GM12878 (cell line): ENCODE results near the gene RUFY4. TPM values are rescaled to one million over a fixed set of nuclear protein-coding genes. Genes with fewer than 3 reads are reported as not detected.

Experiments used
- ATAC-seq: fragments of 200-7000 bp; cut with Tn5 transposase; 3 replicates; pipeline ENCODE4 v1.9.1; 2020; ENCODE audit warnings: mild to moderate bottlenecking, moderate library complexity
- BruUV-seq: library from RNA; stranded (reverse); fragments of 400-500 nt; replicated peaks from 2 replicates; lab custom pipeline; 2021; lab: Mats Ljungman, UMichigan
- CTCF ChIA-PET: fragments of 300-600 bp; sonication (Branson Sonifier 250); formaldehyde crosslinking; extraction: SDS; loops from one replicate; lab custom pipeline; 2021; ENCODE audit warnings: inconsistent platforms; lab: Yijun Ruan, JAX
- POLR2A ChIA-PET: fragments of 350-600 bp; formaldehyde crosslinking; extraction: SDS; loops from one replicate; lab custom pipeline; 2021; ENCODE audit warnings: inconsistent platforms; lab: Charles Lee
- RAD21 ChIA-PET: fragments of 300-600 bp; sonication (Branson Sonifier 250); formaldehyde crosslinking; loops from one replicate; lab custom pipeline; 2023; ENCODE audit warnings: antibody characterized with exemption; ENCODE audit not compliant: unreplicated experiment; lab: Charles Lee
- SMC1A ChIA-PET: fragments of 300-600 bp; sonication (Branson Sonifier 250); formaldehyde crosslinking; loops from one replicate; lab custom pipeline; 2023; ENCODE audit not compliant: unreplicated experiment, uncharacterized antibody; lab: Charles Lee
- DNase-seq: peaks from one replicate; pipeline ENCODE4 v3.0.0-alpha.2; 2011; ENCODE audit warnings: low read depth, low spot score
- FAIRE-seq: peaks from 3 replicates; lab custom pipeline; 2011; peaks lifted over from hg19 to GRCh38; lab: Jason Lieb, UNC
- H2AFZ ChIP-seq: 2 replicates; pipeline ENCODE4 v1.6.0; 2011; ENCODE audit warnings: low read depth, low read length, control low read depth; ENCODE audit not compliant: control insufficient read depth
- H3K27ac ChIP-seq: 2 replicates; pipeline ENCODE4 v1.5.1; 2011; ENCODE audit warnings: control low read depth; ENCODE audit not compliant: control insufficient read depth, insufficient read depth
- H3K27me3 ChIP-seq, 2 experiments: replicated peaks in 1 of 2; 2 replicates each; pipeline versions ENCODE4 v1.6.0 to v1.6.1; 2011; ENCODE audit warnings: low read length in 1 of 2; ENCODE audit not compliant: control insufficient read depth in 2 of 2, insufficient read depth in 2 of 2
- H3K36me3 ChIP-seq, 2 experiments: 2 replicates each; pipeline ENCODE4 v1.5.1; 2011; ENCODE audit warnings: low read length in 1 of 2; ENCODE audit not compliant: control insufficient read depth in 2 of 2, insufficient read depth in 2 of 2
- H3K4me1 ChIP-seq: 2 replicates; pipeline ENCODE4 v1.6.1; 2011; ENCODE audit warnings: mild to moderate bottlenecking, low read length, moderate library complexity, mixed read lengths; ENCODE audit not compliant: control insufficient read depth, insufficient read depth
- H3K4me2 ChIP-seq: 2 replicates; pipeline ENCODE4 v1.6.0; 2011; ENCODE audit warnings: control low read depth; ENCODE audit not compliant: control insufficient read depth, insufficient read depth
- H3K4me3 ChIP-seq: fragments of 200-600 bp; sonication (generic); 2 replicates; pipeline ENCODE4 v1.5.1; 2016
- H3K79me2 ChIP-seq: 2 replicates; pipeline ENCODE4 v1.6.0; 2011; ENCODE audit warnings: low read length; ENCODE audit not compliant: control insufficient read depth, insufficient read depth
- H3K9ac ChIP-seq: 2 replicates; pipeline ENCODE4 v1.8.0; 2011; ENCODE audit warnings: low read length, control low read depth, mixed read lengths; ENCODE audit not compliant: control insufficient read depth, insufficient read depth
- H3K9me3 ChIP-seq: replicated peaks from 3 replicates; pipeline ENCODE4 v1.5.1; 2011; ENCODE audit warnings: mild to moderate bottlenecking, low read length; ENCODE audit not compliant: control insufficient read depth, insufficient read depth
- H4K20me1 ChIP-seq: 2 replicates; pipeline ENCODE4 v1.6.0; 2011; ENCODE audit not compliant: control insufficient read depth, insufficient read depth
- BMI1 ChIP-seq: fragments of 450-650 bp; IDR thresholded peaks from 2 replicates; pipeline ENCODE4 v1.6.1; 2016; ENCODE audit warnings: mild to moderate bottlenecking, moderate library complexity, borderline replicate concordance
- EED ChIP-seq: sonication (generic); IDR thresholded peaks from 2 replicates; pipeline ENCODE4 v1.6.1; 2016; ENCODE audit warnings: antibody characterized with exemption, low read depth
- EP300 ChIP-seq, 2 experiments: fragments of 150-350 bp in 1 of 2; IDR thresholded peaks; 2 replicates each; pipeline ENCODE4 v1.6.1; 2011 to 2012; ENCODE audit warnings: low read depth in 2 of 2, low read length in 2 of 2, borderline replicate concordance in 1 of 2, improper control_type of control experiment in 1 of 2, inconsistent platforms in 1 of 2; ENCODE audit not compliant: control insufficient read depth in 1 of 2
- HCFC1 ChIP-seq: fragments of 150-350 bp; IDR thresholded peaks from 2 replicates; pipeline ENCODE4 v1.6.1; 2014; ENCODE audit warnings: low read length
- HDAC6 ChIP-seq: fragments of 200-600 bp; sonication (generic); IDR thresholded peaks from one replicate; pipeline ENCODE4 v1.8.0; 2017; ENCODE audit warnings: antibody characterized with exemption; ENCODE audit not compliant: unreplicated experiment
- HDGF ChIP-seq: fragments of 450-650 bp; IDR thresholded peaks from 2 replicates; pipeline ENCODE4 v1.6.1; 2016; ENCODE audit warnings: antibody characterized with exemption
- IKZF2 ChIP-seq, 2 experiments: fragments of 450-650 bp; IDR thresholded peaks; 2 replicates each; pipeline ENCODE4 v1.6.1; 2017; ENCODE audit warnings: mild to moderate bottlenecking in 2 of 2, moderate library complexity in 2 of 2
- KAT2A ChIP-seq: conservative IDR thresholded peaks from 2 replicates; pipeline ENCODE4 v1.6.1; 2011; ENCODE audit warnings: low read depth, low read length; ENCODE audit not compliant: control insufficient read depth
- LARP7 ChIP-seq: fragments of 450-650 bp; IDR thresholded peaks from 2 replicates; pipeline ENCODE4 v1.6.1; 2017; ENCODE audit warnings: mild to moderate bottlenecking
- MXI1 ChIP-seq: fragments of 150-350 bp; IDR thresholded peaks from 2 replicates; pipeline ENCODE4 v1.6.1; 2011; ENCODE audit warnings: low read depth, mild to moderate bottlenecking, inconsistent platforms, low read length, improper control_type of control experiment
- NBN ChIP-seq: fragments of 450-650 bp; IDR thresholded peaks from 2 replicates; pipeline ENCODE4 v1.6.1; 2016
- NFXL1 ChIP-seq: fragments of 450-650 bp; IDR thresholded peaks from 2 replicates; pipeline ENCODE4 v1.6.1; 2017; ENCODE audit warnings: antibody characterized with exemption, mild to moderate bottlenecking, borderline replicate concordance
- SIN3A ChIP-seq: IDR thresholded peaks from 2 replicates; pipeline ENCODE4 v1.6.1; 2012; ENCODE audit warnings: low read depth, low read length, improper control_type of control experiment
- YY1 ChIP-seq: IDR thresholded peaks from 2 replicates; pipeline ENCODE4 v1.6.1; 2011; ENCODE audit warnings: low read depth, mild to moderate bottlenecking, low read length
- WGBS: methylation state at CpG from one replicate; pipeline ENCODE4 v1.1.6; 2016; ENCODE audit warnings: low lambda C conversion rate; ENCODE audit not compliant: insufficient replicate concordance, insufficient coverage; ENCODE audit errors: missing lambda C conversion rate; 5-methylcytosine and 5-hydroxymethylcytosine counted together
- in situ Hi-C: fragments of 300-500 bp; cut with MboI; formaldehyde crosslinking; loops from 9 replicates; pipeline ENCODE4 v1.14.3; 2018; ENCODE audit warnings: mixed read lengths
- intact Hi-C: fragments of 100-400 bp; cut with micrococcal nuclease; formaldehyde crosslinking; loops from one replicate; pipeline ENCODE4 v1.14.2; 2022; ENCODE audit not compliant: unreplicated experiment
- polyA plus RNA-seq, 11 experiments: library from polyadenylated mRNA; depleted of rRNA in 4 of 11; unstranded in 6 of 11; stranded (reverse) in 5 of 11; fragments of >200 nt; fragmentation: Nextera tagmentation in 4 of 11; fragmentation: Illumina TruSeq in 1 of 11; extraction: Ambion mirVana in 4 of 11; extraction: Trizol in 1 of 11; gene quantifications; 1 replicate in 1 of 11; 2 replicates in 10 of 11; pipeline versions ENCODE4 v1.2.1 to v1.2.3, GENCODE V29; 2011 to 2016; ENCODE audit warnings: inconsistent platforms in 2 of 11, missing spikeins in 2 of 11, low read depth in 1 of 11
- total RNA-seq, 4 experiments: library from RNA; depleted of rRNA in 3 of 4; stranded (reverse); fragments of >200 nt in 3 of 4; fragmentation: Illumina TruSeq in 1 of 4; extraction: Trizol in 1 of 4; gene quantifications; 2 replicates each; pipeline versions ENCODE4 v1.2.1 to v1.2.3, GENCODE V29; 2013 to 2021
- TF ChIP-seq, protein P1 (sequence below): fragments of 450-650 bp; formaldehyde crosslinking; IDR thresholded peaks from 2 replicates; pipeline ENCODE4 v1.4.0; 2022; ENCODE audit warnings: mild to moderate bottlenecking, moderate library complexity
- TF ChIP-seq, protein P2 (sequence below): fragments of 450-650 bp; IDR thresholded peaks from 2 replicates; pipeline ENCODE4 v1.6.1; 2017; ENCODE audit warnings: mild to moderate bottlenecking, moderate library complexity

RUFY4 gene
- total and polyA plus RNA-seq, 10 of the 15 experiments (the other 5 are each of a cell fraction or from before 2014, with no cell fraction given): 0.05 to 2.7 (median 0.90) TPM

GRCh38 chr2:218026676-218027425 lies 42.2 kb upstream of the RUFY4 start:
- ChIA-PET RAD21 (no interaction called here), POLR2A (no interaction called here), SMC1A (no interaction called here), CTCF (interaction anchor here (0.7 kb wide), 1 partner anchor 8 kb away, joined by 3 read pairs; no protein-coding TSS in a partner anchor)
- DNase-seq (no peak), FAIRE-seq (no peak), ATAC-seq (no peak)
- Histone ChIP-seq H3K36me3 (no peaks in the 10 kb centered on the region), H2AFZ (no peak overlapping the region), H3K9me3 (no peaks in the 10 kb centered on the region), H3K4me1 (no peaks in the 10 kb centered on the region), H3K79me2 (no peaks in the 10 kb centered on the region), H4K20me1 (no peaks in the 10 kb centered on the region), H3K9ac (no peak overlapping the region), H3K4me2 (no peak overlapping the region), H3K27me3 (no peaks in the 10 kb centered on the region; a peak in 1 of 4 replicates), H3K4me3 (no peak overlapping the region), H3K27ac (no peak overlapping the region)
- no peak for TF ChIP-seq LARP7
- TF ChIP-seq HDGF: no peak
- no peak for TF ChIP-seq SIN3A
- no peak for TF ChIP-seq BMI1
- no peak for TF ChIP-seq EED
- TF ChIP-seq, protein P1, sequence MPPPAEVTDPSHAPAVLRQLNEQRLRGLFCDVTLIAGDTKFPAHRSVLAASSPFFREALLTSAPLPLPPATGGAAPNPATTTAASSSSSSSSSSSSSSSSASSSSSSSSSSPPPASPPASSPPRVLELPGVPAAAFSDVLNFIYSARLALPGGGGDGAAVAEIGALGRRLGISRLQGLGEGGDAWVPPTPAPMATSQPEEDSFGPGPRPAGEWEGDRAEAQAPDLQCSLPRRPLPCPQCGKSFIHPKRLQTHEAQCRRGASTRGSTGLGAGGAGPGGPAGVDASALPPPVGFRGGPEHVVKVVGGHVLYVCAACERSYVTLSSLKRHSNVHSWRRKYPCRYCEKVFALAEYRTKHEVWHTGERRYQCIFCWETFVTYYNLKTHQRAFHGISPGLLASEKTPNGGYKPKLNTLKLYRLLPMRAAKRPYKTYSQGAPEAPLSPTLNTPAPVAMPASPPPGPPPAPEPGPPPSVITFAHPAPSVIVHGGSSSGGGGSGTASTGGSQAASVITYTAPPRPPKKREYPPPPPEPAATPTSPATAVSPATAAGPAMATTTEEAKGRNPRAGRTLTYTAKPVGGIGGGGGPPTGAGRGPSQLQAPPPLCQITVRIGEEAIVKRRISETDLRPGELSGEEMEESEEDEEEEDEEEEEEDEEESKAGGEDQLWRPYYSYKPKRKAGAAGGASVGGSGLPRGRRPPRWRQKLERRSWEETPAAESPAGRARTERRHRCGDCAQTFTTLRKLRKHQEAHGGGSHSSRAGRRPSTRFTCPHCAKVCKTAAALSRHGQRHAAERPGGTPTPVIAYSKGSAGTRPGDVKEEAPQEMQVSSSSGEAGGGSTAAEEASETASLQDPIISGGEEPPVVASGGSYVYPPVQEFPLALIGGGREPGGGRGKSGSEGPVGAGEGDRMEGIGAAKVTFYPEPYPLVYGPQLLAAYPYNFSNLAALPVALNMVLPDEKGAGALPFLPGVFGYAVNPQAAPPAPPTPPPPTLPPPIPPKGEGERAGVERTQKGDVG (CRISPR knock-in tag): no peak
- no peak for TF ChIP-seq KAT2A
- TF ChIP-seq HDAC6: no peak
- TF ChIP-seq NFXL1: no peak
- TF ChIP-seq MXI1: no peak
- no peak for TF ChIP-seq YY1
- no peak for TF ChIP-seq EP300 (IDR thresholded peaks at IDR 0.05; ENCODE audit: borderline replicate concordance in 1 of 2, control insufficient read depth in 1 of 2, low read depth in 2 of 2, low read length in 2 of 2)
- TF ChIP-seq, protein P2, sequence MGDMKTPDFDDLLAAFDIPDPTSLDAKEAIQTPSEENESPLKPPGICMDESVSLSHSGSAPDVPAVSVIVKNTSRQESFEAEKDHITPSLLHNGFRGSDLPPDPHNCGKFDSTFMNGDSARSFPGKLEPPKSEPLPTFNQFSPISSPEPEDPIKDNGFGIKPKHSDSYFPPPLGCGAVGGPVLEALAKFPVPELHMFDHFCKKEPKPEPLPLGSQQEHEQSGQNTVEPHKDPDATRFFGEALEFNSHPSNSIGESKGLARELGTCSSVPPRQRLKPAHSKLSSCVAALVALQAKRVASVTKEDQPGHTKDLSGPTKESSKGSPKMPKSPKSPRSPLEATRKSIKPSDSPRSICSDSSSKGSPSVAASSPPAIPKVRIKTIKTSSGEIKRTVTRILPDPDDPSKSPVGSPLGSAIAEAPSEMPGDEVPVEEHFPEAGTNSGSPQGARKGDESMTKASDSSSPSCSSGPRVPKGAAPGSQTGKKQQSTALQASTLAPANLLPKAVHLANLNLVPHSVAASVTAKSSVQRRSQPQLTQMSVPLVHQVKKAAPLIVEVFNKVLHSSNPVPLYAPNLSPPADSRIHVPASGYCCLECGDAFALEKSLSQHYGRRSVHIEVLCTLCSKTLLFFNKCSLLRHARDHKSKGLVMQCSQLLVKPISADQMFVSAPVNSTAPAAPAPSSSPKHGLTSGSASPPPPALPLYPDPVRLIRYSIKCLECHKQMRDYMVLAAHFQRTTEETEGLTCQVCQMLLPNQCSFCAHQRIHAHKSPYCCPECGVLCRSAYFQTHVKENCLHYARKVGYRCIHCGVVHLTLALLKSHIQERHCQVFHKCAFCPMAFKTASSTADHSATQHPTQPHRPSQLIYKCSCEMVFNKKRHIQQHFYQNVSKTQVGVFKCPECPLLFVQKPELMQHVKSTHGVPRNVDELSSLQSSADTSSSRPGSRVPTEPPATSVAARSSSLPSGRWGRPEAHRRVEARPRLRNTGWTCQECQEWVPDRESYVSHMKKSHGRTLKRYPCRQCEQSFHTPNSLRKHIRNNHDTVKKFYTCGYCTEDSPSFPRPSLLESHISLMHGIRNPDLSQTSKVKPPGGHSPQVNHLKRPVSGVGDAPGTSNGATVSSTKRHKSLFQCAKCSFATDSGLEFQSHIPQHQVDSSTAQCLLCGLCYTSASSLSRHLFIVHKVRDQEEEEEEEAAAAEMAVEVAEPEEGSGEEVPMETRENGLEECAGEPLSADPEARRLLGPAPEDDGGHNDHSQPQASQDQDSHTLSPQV: no peak
- no peak for TF ChIP-seq IKZF2 (IDR thresholded peaks at IDR 0.05)
- TF ChIP-seq HCFC1: no peak
- TF ChIP-seq NBN: no peak
- in situ Hi-C loops: no loop called here
- BruUV-seq: no TSS peak
- intact Hi-C loops: no loop called here
- WGBS: 41% methylated on average over 14 of the region's 17 CpGs
